GM18909 (cell line): ENCODE data around the gene MYL6B.

Source experiments
- ATAC-seq: cut with Tn5 transposase; IDR thresholded peaks from one replicate; pipeline ENCODE4 v1.9.1; 2021; ENCODE audit warnings: mild to moderate bottlenecking; ENCODE audit not compliant: unreplicated experiment, poor library complexity

The MYL6B gene

DNA sequence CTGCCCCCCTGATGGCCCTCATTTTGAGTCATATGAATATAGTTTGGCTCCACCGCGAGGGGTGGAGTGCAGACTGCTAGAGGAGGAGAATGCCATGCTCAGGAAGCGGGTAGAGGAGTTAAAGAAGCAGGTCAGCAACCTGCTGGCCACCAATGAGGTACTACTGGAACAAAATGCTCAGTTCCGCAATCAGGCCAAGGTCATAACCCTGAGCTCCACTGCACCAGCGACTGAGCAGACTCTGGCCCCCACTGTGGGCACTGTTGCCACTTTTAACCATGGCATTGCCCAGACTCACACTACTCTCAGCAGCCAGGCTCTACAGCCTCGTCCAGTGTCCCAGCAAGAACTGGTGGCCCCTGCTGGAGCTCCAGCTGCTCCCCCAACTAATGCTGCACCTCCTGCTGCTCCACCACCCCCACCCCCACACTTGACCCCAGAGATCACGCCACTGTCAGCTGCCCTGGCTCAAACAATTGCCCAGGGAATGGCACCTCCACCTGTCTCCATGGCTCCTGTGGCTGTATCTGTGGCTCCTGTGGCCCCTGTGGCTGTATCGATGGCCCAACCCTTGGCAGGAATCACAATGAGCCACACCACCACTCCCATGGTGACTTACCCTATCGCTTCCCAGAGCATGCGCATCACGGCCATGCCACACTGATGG lies 31.1 kb upstream of the MYL6B start:
- no peak for ATAC-seq

DNA sequence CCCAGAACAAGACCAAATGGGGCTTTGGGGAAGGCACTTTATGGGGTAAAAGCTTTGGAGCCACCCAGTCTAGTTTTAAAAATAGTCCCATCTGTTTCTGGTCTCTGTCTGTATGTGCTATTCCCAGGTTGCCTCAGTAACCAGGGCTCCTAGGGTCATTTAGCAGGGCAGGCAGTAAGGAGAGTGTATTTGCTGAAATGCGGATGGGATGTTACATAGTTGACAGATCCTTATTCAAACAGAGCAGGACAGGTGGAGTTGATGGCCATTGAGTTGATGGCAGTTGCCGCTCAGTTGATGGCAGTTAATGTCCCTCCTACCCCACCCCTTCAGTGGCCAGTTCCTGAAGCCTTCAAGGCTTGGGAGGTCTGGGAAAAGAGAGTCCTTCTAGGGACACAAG lies 29.8 kb upstream of the MYL6B start:
- no peak for ATAC-seq

DNA sequence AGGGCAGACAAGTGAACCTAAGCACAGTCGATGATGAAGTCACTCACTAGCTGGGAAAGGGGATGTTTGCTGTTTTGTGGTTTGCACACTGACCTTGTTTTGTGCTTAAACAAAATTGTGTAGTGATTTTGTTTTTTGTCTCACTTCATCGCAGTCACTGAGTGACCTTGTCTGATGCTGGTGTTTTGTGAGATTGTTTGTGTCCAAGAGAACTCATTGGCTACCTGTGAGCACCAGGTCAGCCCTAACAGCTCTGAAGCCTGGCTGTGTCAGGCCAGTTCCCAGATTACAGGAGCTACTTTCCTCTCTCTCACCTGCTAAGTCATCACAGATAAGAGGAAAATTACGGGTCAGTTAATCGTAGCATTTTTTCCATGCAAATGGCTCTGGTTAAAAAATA lies 28.3 kb upstream of the MYL6B start:
- no peak for ATAC-seq

DNA sequence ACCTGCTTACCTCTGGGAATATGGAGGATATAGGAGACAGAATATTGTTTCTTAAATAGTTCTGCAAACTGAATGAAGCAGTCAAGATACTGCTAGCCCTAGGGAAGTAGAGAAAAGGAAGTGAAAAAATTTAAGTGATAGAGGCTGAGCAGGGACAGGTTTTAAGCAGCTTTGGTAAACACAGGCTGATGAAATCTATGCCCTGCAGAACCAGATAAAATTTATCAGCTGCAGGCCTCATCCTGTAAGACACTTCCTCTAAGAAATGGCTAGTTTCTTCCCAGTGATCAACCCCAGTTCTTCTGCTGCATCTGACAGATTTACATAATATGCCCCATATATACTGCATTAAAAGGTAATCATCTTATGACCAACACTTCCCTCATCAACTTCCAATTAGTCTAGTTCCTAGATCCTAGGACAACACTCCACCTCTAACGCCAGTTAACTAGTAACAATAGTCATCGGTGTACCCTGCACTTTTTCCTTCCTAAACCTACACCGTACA lies 25.6 kb upstream of the MYL6B start:
- no peak for ATAC-seq

DNA sequence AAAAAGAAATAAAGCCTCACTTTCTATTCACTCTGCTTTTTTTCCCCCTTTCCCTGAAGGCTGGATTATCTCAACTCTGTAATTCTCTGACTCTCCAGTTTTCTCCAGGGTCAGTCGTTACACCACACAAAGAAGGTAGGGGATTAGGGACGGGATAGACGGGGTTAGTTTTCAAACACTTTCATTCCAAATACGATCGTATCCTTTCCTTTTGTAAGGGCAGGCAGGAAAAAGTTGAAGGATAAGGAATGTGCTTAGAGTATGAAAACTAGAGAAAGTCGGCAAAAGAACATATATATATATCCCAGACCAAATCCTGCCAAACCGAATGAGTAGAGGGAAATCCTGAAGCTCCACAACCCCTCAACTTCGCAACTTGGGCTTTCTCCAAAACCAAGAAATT lies 24.9 kb upstream of the MYL6B start:
- ATAC-seq, result no peak

DNA sequence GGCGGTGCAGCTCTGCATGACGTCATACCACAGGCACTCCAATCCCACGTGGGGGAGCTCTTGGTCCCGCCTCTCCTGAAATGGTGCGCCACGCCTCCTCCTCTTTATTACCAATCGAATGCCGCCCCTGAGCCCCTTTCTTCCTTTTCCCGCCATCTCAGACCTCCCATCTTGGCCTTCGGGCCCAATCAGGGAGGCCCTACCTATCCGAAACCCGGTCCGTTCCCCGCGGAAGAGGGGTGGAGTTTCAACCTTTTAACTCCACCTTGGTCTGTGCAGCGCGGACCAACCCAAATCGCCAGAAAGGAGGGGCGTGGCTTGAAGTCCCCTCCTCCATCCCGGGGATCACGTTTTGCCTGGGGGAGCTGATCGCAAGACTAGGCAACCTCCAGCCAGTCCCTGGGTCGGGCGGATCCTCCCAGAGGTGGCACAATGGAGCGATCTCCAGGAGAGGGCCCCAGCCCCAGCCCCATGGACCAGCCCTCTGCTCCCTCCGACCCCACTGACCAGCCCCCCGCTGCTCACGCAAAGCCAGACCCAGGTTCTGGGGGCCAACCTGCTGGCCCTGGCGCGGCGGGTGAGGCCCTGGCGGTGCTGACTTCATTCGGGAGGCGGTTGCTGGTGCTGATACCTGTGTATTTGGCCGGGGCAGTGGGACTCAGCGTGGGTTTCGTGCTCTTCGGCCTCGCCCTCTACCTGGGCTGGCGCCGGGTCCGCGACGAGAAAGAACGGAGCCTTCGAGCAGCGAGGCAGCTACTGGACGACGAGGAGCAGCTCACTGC lies 24.3 kb upstream of the MYL6B start, which contains the start of gene ESYT1:
TSS of gene ESYT1 (plus strand) at position 380 of the 782 bp plus-strand sequence. CDS start at position 433, 53 bp downstream.
- peak; percentile 88 for ATAC-seq

DNA sequence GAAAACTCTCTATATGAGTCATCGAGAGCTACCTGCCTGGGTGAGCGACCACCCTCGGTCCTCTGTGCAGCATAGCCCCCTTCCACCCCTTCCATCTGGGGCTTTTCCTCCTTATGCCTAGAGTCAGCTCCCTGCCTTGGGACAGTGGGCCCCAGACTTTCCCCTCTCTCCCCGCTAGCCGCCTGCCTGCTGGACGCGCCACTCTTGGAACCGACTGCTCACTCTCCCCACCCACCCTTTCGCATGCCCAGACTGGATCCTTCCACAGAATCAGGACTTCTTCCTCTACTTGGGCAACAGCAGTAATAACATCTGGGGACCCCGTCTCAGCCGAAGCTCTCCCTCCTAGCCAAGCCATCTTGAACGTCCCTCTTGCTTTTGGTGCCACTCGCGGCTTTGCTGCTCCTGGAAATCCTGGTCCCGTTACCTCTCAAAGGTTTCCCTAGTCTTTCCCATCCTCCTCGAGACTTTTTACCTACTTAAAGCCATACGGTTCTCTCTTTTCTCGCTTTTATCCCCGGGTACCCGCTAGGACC lies 23.6 kb upstream of the MYL6B start:
- ATAC-seq, result no peak

DNA sequence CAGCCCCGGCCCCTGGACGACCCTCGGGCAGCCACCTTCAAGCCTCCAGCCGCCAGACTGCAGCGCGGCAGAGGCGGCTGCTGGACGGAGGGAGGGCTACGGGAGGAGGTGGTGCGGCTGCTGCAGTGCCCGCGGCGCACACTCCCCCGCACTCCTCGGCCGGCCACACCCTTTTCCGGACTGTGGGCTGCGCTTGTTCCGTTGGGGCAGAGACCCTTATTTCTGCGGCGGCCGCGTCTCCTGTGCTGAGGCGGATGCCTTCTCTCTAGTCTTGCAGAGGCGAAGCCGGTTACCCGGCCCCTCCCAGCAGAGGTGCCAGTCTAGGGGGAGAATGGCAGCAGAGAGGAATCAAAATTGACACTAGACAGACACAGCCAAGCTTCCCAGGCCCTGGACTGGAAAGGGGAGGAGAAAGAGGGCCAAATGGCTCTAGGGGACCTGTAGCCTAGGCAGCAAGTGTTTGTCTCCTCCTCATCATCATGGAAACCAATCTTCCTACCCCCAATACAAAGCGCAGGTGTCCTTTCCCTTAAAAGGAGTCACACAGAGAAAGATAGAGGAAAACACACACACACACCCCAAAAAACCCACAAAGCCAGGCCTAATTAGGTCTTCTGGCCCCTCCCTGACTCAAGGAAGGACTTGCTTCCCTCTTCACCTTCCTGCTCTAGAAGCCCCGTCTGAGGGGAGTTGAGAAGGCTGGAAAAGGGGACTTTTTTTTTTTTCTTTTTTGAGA lies 23.0 kb upstream of the MYL6B start:
- peak; percentile 28 for ATAC-seq

DNA sequence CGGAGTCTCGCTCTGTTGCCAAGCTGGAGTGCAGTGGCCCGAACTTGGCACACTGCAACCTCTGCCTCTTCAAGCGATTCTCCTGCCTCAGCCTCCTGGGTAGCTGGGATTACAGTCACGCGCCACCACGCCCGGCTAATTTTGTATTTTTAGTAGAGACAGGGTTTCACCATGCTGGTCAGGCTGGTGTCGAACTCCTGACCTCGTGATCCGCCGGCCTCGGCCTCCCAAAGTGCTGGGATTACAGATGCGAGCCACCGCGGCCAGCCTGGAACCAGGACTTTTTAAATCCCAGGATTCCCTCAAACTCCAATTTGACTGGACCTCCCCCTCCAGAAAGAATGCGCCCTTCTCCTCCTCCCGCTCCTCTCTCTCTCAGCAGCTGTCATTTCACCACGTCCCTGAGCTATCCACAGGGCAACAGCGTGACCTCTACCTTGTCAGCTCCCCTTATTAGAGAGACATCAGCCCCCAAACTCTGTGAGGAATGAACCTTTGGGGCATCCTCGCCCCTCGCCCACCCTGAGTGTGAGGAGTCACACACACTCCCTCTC lies 22.4 kb upstream of the MYL6B start:
- ATAC-seq, result no peak

DNA sequence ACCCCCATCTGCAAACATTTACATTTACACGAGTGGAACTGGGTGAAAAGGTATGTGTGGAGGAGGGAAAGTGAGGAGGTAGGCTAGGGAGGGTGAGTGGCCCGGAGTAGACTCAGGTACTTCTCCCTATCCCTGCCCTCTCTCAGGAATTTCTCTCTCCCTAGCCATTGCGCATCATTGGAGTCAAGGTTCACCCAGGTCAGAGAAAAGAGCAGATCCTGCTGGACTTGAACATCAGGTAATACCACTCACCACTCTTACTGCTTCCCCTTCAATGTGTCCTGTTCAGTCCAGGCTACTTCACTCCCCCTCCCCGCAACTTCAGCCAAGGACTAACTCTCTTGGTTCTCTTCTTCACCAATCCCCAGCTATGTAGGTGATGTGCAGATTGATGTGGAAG lies 21.5 kb upstream of the MYL6B start:
- no peak for ATAC-seq

DNA sequence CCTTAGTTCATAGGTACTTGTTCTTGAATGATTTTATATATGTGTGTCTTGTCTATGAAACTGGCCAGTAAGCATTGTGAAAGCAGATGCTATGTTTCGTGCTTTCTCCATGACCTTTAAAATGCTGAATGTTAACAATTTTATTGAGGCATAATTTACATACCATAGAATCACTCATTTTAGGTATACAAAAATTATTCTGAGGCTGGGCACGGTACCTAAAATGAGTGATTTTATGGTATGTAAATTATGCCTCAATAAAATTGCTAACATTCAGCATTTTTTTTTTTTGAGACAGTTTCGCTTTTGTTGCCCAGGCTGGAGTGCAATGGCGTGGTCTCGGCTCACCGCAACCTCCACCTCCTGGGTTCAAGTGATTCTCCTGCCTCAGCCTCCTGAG lies 17.5 kb upstream of the MYL6B start:
- ATAC-seq, result no peak

DNA sequence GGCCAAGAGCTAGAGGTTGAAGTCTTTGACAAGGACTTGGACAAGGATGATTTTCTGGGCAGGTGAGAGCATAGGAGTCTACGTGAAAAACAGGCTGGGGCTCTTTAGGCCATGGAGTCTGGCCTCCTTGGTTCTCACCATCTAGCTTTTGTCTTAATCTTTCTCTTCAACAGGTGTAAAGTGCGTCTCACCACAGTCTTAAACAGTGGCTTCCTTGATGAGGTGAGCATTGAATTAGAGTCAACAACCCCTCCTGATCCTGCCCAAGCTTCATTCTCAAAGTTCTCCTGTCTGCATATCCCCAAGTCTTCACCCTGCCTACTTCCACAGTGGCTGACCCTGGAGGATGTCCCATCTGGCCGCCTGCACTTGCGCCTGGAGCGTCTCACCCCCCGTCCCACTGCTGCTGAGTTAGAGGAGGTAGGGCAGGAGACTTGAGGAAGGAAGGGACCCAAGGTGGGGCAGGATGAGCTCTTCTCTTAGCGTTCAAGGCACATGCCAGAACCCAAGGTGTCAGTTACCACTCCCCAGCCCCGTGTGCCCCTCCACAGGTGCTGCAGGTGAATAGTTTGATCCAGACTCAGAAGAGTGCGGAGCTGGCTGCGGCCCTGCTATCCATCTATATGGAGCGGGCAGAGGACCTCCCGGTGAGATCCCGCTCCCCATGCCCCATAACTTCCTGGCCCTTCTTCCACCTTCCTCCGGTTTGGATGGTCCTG lies 14.4 kb upstream of the MYL6B start:
- no peak for ATAC-seq

DNA sequence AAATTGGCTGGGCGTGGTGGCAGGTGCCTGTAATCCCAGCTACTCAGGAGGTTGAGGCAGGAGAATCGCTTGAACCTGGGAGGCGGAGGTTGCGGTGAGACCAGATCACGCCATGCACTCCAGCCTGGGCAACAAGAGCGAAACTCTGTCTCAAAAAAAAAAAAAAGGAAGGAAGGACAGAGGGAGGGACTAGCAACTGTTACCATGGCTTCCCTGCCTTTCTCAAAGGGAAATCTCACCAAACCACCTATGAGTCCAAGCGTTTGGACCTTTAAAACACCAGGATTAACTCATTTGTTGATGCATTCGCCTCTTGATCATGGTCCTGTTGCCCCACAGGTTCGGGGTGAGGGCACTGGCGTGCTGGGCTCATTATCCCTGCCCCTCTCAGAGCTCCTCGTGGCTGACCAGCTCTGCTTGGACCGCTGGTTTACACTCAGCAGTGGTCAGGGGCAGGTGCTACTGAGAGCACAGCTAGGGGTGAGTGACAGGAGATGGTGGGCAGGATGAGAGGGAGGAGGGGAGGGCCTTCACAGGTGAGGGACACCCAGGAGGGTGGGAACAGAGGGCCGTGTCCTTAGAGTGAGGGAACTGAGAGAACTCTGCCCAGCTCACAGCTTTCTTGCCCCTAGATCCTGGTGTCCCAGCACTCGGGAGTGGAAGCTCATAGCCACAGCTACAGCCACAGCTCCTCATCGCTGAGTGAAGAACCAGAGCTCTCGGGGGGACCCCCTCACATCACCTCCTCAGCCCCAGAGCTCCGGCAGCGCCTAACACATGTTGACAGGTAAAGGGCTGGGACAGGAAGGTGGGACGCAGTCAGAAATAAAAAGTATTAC lies 10.2 kb upstream of the MYL6B start:
- ATAC-seq, result no peak

DNA sequence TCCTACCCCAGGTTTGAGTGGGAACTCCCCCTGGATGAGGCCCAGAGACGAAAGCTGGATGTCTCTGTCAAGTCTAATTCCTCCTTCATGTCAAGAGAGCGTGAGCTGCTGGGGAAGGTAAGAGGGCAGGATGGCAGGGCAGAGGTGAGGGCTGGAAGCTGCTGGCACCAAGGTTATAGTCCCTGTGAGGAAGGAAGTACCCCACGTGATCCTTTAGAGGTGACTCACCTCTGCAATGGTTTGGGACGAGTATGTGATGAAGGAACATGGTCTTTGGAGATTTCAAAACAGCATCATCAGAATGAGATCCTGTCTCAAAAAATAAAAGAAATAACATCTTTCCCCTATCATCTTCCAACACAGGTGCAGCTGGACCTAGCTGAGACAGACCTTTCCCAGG lies 9.2 kb upstream of the MYL6B start:
- ATAC-seq, result no peak

DNA sequence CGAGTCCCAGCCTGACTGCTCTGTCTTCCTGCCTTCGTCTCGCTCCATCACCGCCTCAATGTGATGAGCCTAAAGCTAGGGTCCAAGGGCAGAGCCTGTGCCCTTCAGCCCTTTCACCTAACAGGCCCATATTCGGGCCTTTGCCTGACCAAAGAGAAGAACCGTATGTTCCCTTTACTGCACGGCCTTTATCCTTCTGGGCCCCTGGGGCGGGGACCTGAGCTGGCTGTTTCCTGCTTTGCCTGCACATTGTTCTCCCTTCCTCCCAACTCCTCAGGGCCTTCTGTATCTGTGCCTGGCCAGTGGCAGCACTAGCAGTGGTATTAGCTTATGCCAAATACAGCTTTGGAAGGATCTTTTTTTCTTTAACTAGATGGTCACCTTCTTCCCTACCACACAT lies 8.5 kb upstream of the MYL6B start:
- ATAC-seq, result no peak

DNA sequence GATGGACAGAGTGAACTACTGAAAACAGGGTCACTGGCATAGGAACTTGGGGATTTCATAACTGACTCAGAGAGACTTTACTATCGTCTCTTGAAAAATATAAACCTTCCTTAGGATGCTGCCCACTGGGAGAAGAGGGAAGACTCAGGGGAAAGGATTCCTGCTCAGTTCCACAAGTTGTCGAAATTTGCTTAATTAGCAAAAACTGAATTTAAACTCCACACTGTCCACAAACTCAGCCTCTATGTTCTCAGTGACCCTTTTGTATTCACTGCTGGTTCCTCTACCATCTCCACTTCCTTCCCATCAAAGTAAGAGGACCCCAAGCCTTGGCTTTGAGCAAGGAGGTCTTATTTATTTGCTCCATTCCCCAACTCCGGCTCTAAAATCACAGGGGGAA lies 7.2 kb upstream of the MYL6B start:
- ATAC-seq, result no peak

DNA sequence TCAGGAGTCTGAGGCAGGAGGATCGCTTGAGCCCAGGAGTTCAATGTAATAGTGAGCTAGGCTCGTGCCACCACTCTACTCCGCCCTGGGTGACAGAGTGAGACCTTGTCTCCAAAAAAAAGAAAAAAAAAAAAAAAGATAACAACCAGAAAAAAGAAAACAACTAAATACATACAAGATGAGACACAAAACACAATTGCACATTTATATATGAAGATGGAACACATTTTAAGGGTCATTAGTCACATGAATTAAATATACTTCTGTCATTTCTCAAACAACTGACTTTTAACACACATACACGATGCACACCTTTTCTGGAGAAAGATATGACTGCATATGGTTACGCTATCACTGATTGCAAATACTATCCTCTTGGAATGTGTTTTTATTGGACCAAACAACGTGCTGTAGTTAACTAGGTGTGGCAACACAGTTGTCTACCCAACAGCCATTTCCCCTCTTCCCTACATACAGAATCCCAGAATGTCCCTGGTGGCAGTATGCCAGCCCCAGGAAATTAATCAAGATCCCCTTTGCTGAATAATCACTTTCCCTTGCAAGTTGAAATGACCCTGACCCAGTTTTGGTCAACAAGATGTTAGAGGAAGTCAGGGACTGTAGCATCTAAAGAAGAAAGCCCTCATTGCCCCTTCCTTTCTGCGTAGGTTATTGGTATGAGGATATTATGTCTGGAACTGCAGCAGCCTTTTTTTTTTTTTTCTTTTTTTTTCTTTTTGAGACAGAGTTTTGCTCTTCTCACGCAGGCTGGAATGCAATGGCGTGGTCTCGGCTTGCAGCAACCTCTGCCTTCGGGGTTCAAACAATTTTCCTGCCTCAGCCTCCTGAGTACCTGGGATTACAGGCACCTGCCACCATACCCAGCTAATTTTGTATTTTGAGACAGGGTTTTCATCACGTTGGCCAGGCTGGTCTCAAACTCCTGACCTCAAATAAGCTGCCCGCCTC lies 5.6 kb upstream of the MYL6B start:
- ATAC-seq, result no peak

DNA sequence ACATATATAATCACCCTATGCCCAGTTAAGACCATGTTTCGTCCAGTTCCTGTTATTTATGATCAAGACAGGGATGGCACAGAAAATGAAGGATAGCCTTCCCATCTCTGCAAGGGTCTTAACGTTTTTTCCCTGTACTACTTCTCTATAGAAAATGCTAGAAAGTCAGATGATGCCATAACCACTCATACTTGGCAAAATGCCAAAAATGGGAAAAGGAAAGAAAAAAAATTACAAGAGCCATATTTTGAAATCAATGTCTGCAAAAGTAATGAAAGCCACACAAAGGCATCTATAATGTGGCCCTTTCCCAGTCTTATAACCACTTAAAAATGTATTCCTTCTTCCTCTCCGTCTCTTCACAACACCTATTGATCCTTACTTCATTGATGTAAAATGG lies 1.8 kb upstream of the MYL6B start:
- ATAC-seq, result no peak
